ENCODE data around the gene KATNAL1.

DNA sequence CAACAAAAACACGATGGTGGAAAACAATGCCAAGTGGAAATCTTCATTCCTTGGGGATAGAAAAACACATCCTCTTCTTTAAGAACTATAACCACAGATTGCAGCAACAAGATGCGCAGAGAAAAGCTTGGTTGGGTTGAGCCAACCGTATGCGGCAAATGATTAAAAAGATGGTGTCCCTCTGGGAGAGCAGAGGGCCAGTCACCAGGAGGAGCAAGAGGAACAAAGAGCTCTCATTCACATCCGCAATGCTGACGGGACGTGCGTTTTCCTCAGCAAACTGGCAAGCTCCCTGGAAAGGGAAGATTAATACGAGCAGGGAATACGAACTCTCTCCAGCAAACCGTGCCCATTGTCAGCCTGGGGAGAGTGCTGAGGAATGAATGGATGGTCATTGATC is 141.6 kb downstream of the KATNAL1 start:
- TF ChIP-seq SUZ12 (IDR thresholded peaks at IDR 0.05) (no peak), BHLHE40 (IDR thresholded peaks at IDR 0.05; ENCODE audit: borderline replicate concordance) (no peak), NFRKB (IDR thresholded peaks at IDR 0.05) (no peak), FOXM1 (IDR thresholded peaks at IDR 0.05; ENCODE audit: borderline replicate concordance) (no peak), FOXA1 (IDR thresholded peaks at IDR 0.05) (no peak)

Measured in HEK293T (cell line).